Neural cell (in vitro differentiated cells): ENCODE measurements around the gene APOOL. TPM values are rescaled to one million over a fixed set of nuclear protein-coding genes. Genes with fewer than 3 reads are reported as not detected.

Experiments used
- H2AFZ ChIP-seq: fragments of 200-600, 300-800 bp; sonication (generic), shearing (Covaris generic); 2 replicates; pipeline ENCODE4 v1.6.0; 2014; ENCODE audit warnings: low read depth, mild to moderate bottlenecking, antibody characterized with exemption, low read length, moderate library complexity
- H3F3A ChIP-seq: fragments of 200-600 bp; shearing (Covaris generic); 2 replicates; pipeline ENCODE4 v1.6.1; 2016; ENCODE audit warnings: mild to moderate bottlenecking, moderate library complexity, mixed read lengths, antibody characterized with exemption, low read length; ENCODE audit not compliant: insufficient read depth, poor library complexity, severe bottlenecking
- H3K27ac ChIP-seq: fragments of 200-600, 300-800 bp; sonication (generic), shearing (Covaris generic); 2 replicates; pipeline ENCODE4 v1.5.1; 2014; ENCODE audit warnings: mild to moderate bottlenecking, low read length, moderate library complexity
- H3K27me3 ChIP-seq: fragments of 300-800, 200-600 bp; sonication (generic), shearing (Covaris generic); 2 replicates; pipeline ENCODE4 v1.6.0; 2014; ENCODE audit warnings: mild to moderate bottlenecking, low read depth, low read length, moderate library complexity; ENCODE audit not compliant: insufficient read depth
- H3K36me3 ChIP-seq: fragments of 300-800, 200-600 bp; sonication (generic), shearing (Covaris generic); 2 replicates; pipeline ENCODE4 v1.5.1; 2014; ENCODE audit warnings: mild to moderate bottlenecking, antibody characterized with exemption, low read length, moderate library complexity; ENCODE audit not compliant: insufficient read depth
- H3K4me2 ChIP-seq: fragments of 300-800, 200-600 bp; sonication (generic), shearing (Covaris generic); 2 replicates; pipeline ENCODE4 v1.6.0; 2014; ENCODE audit warnings: mild to moderate bottlenecking, low read length
- H3K4me3 ChIP-seq: fragments of 300-800, 200-600 bp; sonication (generic), shearing (Covaris generic); 2 replicates; pipeline ENCODE4 v1.5.1; 2014; ENCODE audit warnings: mild to moderate bottlenecking, low read length, moderate library complexity
- H3K79me2 ChIP-seq: fragments of 200-600 bp; shearing (Covaris generic); replicated peaks from 2 replicates; pipeline ENCODE4 v1.6.0; 2014; ENCODE audit warnings: mild to moderate bottlenecking, low read length, moderate library complexity; ENCODE audit not compliant: insufficient read depth
- H3K9ac ChIP-seq: fragments of 300-800, 200-600 bp; sonication (generic), shearing (Covaris generic); 2 replicates; pipeline ENCODE4 v1.6.1; 2016; ENCODE audit warnings: mild to moderate bottlenecking, low read length, mixed read lengths
- H3K9me2 ChIP-seq: fragments of 200-600 bp; shearing (Covaris generic); 2 replicates; pipeline ENCODE4 v1.6.1; 2016; ENCODE audit warnings: mild to moderate bottlenecking, low read length, mixed read lengths; ENCODE audit not compliant: insufficient read depth
- H3K9me3 ChIP-seq: fragments of 200-600, 300-800 bp; sonication (generic), shearing (Covaris generic); 2 replicates; pipeline ENCODE4 v1.6.1; 2016; ENCODE audit warnings: mild to moderate bottlenecking, mixed run types, low read length, moderate library complexity, mixed read lengths
- H4K20me1 ChIP-seq: fragments of 200-600 bp; shearing (Covaris generic); 2 replicates; pipeline ENCODE4 v1.6.1; 2016; ENCODE audit warnings: mild to moderate bottlenecking, mixed run types; ENCODE audit not compliant: insufficient read depth
- CTCF ChIP-seq: fragments of 450-650 bp; IDR thresholded peaks from 2 replicates; pipeline ENCODE4 v1.5.1; 2014; ENCODE audit warnings: antibody characterized with exemption, mild to moderate bottlenecking, moderate library complexity; ENCODE audit not compliant: poor library complexity, severe bottlenecking
- EP300 ChIP-seq: fragments of 450-650 bp; conservative IDR thresholded peaks from 2 replicates; pipeline ENCODE4 v1.6.1; 2014; ENCODE audit warnings: antibody characterized with exemption, mild to moderate bottlenecking, moderate library complexity; ENCODE audit not compliant: poor library complexity, severe bottlenecking
- EZH2 ChIP-seq: fragments of 200-600, 300-800 bp; shearing (Covaris generic), sonication (generic); IDR thresholded peaks from 2 replicates; pipeline ENCODE4 v1.6.1; 2014; ENCODE audit warnings: antibody characterized with exemption, low read length, borderline replicate concordance, mild to moderate bottlenecking; ENCODE audit not compliant: insufficient read depth, poor library complexity, severe bottlenecking
- MXI1 ChIP-seq: fragments of 450-650 bp; conservative IDR thresholded peaks from 2 replicates; pipeline ENCODE4 v1.6.1; 2014; ENCODE audit warnings: antibody characterized with exemption, mild to moderate bottlenecking; ENCODE audit not compliant: poor library complexity, severe bottlenecking
- POLR2AphosphoS5 ChIP-seq: IDR thresholded peaks from 2 replicates; pipeline ENCODE4 v1.6.1; 2012
- RAD21 ChIP-seq: fragments of 450-650 bp; conservative IDR thresholded peaks from 2 replicates; pipeline ENCODE4 v1.6.1; 2014; ENCODE audit warnings: antibody characterized with exemption, mild to moderate bottlenecking, moderate library complexity
- REST ChIP-seq: IDR thresholded peaks from 2 replicates; pipeline ENCODE4 v1.6.1; 2012; ENCODE audit warnings: borderline replicate concordance
- SMC3 ChIP-seq: fragments of 450-650 bp; conservative IDR thresholded peaks from 2 replicates; pipeline ENCODE4 v1.6.1; 2014; ENCODE audit warnings: antibody characterized with exemption, mild to moderate bottlenecking, moderate library complexity; ENCODE audit not compliant: poor library complexity
- TAF1 ChIP-seq: IDR thresholded peaks from 2 replicates; pipeline ENCODE4 v1.6.1; 2012; ENCODE audit warnings: low read depth
- polyA plus RNA-seq: library from polyadenylated mRNA; depleted of rRNA; stranded (reverse); fragments of >200 nt; gene quantifications from 2 replicates; pipeline ENCODE4 v1.2.3, GENCODE V29; 2014

Gene APOOL
- polyA plus RNA-seq, 1 donor from 2014 or later, result 3.6 TPM

DNA sequence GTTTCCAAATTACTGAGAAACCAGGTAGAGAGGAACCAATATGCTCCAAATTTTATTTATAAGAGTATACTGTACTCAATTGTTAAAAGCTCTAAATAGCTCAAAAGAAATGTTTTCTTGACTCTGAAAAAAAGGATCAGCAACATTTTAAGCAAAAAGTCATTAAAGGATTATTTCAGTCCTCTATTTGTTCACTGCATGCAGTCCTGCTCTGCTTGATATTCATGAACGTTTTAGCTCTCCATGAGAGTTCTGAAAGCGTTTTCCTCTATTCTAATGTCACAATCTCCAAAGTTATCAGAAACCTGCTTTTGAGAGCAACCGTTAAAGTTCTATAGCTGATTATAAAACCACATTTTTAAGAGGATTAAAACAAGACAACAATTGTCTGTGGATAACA, 110.5 kb downstream of the APOOL start:
- no peaks in the 10 kb centered on the region for H3K27me3 ChIP-seq
- no peak overlapping the region for H2AFZ ChIP-seq
- no peak overlapping the region for H3K27ac ChIP-seq
- no peak overlapping the region for H3K9ac ChIP-seq
- no peaks in the 10 kb centered on the region for H3K9me3 ChIP-seq
- H3F3A ChIP-seq, result no peaks in the 10 kb centered on the region
- no peaks in the 10 kb centered on the region for H3K36me3 ChIP-seq
- H3K4me3 ChIP-seq, result no peak overlapping the region
- no peaks in the 10 kb centered on the region for H3K9me2 ChIP-seq
- no peak for TF ChIP-seq POLR2AphosphoS5
- no peak for TF ChIP-seq CTCF
- no peak for TF ChIP-seq SMC3
- no peak for TF ChIP-seq EZH2
- no peak for TF ChIP-seq EP300
- TF ChIP-seq RAD21, result no peak
- TF ChIP-seq MXI1, result no peak
- TF ChIP-seq TAF1, result no peak
- no peak for TF ChIP-seq REST
- no peaks in the 10 kb centered on the region for H4K20me1 ChIP-seq
- H3K4me2 ChIP-seq, result no peak overlapping the region
- H3K79me2 ChIP-seq, result no peaks in the 10 kb centered on the region

- Histone ChIP-seq H3F3A (no peaks in the 10 kb centered on the region), H2AFZ (no peak overlapping the region), H3K9ac (no peak overlapping the region), H3K4me3 (no peak overlapping the region), H3K79me2 (no peaks in the 10 kb centered on the region), H4K20me1 (no peaks in the 10 kb centered on the region), H3K9me3 (no peaks in the 10 kb centered on the region), H3K9me2 (no peaks in the 10 kb centered on the region), H3K36me3 (no peaks in the 10 kb centered on the region), H3K27ac (no peak overlapping the region), H3K4me2 (no peak overlapping the region), H3K27me3 (no peaks in the 10 kb centered on the region)
- TF ChIP-seq TAF1 (no peak), SMC3 (no peak), POLR2AphosphoS5 (no peak), RAD21 (no peak), CTCF (no peak), EZH2 (no peak), EP300 (no peak), MXI1 (no peak), REST (no peak)
Measured at GRCh38 chrX:85114776-85115175, 111.1 kb downstream of the APOOL start.
